Measurements from ENCODE around the gene TSEN34.

The TSEN34 gene

DNA sequence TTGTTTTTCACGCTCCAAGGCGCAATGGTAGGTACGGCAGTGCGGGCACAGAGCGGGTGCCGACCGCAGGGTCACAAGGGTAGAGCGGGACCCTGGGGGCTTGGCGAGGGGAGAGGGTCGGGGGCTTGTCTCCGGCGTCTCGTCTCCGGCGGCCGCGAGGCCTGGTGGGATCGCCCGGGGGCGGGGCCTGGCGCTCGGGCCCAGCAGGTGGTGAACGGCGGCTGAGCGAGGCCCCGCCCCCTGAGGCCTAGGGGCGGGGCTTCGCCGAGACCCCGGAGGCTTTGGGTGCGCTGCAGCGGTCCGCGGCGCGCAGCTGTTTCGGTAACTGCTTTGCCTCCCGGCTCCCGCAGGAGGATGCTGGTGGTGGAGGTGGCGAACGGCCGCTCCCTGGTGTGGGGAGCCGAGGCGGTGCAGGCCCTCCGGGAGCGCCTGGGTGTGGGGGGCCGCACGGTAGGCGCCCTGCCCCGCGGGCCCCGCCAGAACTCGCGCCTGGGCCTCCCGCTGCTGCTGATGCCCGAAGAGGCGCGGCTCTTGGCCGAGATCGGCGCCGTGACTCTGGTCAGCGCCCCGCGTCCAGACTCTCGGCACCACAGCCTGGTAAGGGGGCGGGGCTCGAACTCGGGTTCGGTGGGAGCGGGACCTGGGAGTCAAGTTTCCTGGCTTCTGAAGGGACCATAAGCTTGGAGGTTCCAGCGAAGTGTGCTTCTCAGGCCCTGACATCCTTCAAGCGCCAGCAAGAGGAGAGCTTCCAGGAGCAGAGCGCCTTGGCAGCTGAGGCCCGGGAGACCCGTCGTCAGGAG is at the start of gene TSEN34:
Gene TSEN34 (plus strand): TSS at position 298 of the 800 bp plus-strand sequence. CDS start 57 bp downstream, at position 355.
- peak; percentile 95 to 99 for DNase-seq

DNA sequence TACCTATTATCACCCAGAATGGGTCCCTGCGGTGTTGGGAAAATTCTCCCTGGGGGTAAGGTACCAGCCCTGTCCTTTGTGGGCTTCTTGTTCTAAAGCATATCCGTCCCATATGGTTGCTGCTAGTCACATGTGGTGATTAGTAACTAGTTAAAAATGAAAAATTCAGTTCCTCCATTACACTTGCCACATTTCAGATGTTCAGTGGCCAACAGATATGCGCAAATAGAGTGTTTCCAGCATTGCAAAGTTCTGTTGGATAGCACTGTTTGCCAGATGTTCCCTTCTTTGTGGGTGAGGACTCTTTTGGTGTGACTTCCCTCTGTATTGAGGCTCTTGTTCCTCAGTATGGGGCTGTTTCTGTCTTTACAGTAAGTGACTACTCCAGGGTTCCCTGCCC is 49.8 kb upstream of the TSEN34 start:
- DNase-seq = no peak

DNA sequence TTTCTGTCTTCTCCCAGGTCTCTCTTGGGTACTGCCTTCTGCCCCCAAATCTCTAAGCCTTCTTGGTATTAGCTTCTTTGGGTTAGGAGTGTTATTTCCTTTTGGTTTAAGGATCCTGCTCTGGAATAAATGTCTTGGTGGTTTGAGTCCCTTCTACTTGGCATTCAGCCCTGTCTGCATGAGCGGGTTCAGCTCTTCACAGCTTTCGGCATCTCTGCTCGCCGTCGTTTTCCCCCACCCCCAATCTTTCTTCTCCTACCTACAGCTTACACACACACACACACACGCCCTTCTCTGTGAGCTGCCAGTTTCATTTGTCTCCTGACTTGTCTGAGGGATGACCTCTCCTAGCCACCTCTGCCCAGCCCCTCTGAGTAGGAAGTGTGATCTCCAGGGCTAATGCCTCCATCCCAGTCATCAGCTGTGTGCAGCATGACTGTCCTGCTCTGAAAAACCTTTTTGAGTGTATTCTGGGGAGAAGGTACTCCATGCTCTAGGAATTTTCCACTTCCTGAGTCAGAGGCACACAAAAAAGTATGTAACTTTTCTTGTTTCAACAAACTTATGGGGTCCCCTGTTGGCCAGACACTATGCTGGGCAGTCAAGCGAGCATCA is 48.8 kb upstream of the TSEN34 start:
- DNase-seq = no peak

DNA sequence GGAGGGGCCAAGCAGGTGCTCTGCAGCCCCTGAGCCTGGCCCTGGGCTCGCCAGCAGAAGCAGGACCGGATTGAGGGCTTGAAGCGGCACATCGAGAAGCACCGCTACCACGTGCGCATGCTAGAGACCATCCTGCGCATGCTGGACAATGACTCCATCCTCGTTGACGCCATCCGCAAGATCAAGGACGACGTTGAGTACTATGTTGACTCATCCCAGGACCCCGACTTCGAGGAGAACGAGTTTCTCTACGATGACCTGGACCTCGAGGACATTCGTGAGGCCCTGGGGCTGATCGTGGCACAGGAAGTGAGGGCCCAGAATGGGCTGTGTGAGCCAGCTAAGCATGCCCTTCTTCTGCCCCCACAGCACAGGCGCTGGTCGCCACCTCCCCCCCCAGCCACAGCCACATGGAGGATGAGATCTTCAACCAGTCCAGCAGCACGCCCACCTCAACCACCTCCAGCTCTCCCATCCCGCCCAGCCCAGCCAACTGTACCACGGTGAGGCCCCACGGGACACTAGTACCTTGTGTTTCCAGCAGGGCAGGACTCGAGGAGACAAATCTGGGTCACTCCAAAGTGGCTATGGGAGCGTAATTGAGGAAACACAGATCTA is 45.5 kb upstream of the TSEN34 start:
- DNase-seq = no peak

DNA sequence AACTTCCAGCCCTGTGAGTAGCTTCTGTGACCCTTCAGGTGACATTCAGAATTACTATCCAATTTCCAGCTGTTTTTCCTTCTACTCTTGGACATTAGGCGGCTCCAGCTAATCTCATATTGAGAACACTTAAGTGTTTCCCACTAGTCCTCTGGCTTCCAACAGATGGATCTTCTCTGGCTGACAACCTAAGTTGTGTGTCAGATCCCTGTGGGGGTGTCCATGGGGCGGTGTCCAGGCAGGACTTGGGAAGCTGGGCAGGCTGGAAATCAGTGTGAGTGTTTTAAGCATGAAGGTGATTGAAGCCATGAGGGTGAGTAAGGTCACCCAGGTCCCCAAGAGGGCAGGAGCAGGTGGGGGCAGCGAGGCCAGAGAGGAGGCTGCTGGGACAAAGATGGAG is 43.4 kb upstream of the TSEN34 start:
- no peak for DNase-seq

GRCh38 chr19:54148158-54148557 is 43.0 kb upstream of the TSEN34 start:
- no peak for DNase-seq

GRCh38 chr19:54149021-54149812 is 41.9 kb upstream of the TSEN34 start:
- no peak for DNase-seq

GRCh38 chr19:54151362-54152035 is 39.6 kb upstream of the TSEN34 start:
- no peak for DNase-seq

GRCh38 chr19:54152267-54152666 is 38.8 kb upstream of the TSEN34 start:
- no peak for DNase-seq

GRCh38 chr19:54152878-54153524 is 38.1 kb upstream of the TSEN34 start:
- no peak for DNase-seq

DNA sequence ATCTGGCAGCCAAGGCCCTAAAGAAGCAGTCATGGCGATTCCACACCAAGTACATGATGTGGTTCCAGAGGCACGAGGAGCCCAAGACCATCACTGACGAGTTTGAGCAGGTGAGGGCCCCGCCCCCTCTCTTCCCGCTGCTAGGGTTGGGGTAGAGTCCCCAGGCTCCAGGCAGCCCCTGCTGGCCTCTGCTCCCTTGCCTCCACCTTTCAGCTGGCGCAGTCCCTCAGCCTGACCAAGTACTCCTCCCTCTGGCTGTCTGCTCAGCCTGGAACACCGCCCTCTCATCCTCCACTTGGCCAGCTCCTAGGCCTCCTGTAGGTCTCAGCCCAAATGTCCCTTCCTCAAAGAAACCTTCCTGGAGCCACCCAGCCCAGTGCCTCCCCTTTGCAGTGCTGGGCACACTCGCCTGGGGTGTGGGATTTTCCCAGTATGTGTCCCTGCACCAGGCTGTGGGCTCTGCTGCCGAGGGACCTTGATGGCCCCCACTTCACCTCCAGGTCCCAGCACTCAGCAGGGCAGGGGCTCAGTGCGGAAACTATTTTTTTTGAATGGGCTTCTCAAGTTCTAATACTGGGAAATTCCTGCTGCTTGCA is 37.3 kb upstream of the TSEN34 start:
- no peak for DNase-seq

GRCh38 chr19:54154603-54155345 is 36.3 kb upstream of the TSEN34 start:
- no peak for DNase-seq

DNA sequence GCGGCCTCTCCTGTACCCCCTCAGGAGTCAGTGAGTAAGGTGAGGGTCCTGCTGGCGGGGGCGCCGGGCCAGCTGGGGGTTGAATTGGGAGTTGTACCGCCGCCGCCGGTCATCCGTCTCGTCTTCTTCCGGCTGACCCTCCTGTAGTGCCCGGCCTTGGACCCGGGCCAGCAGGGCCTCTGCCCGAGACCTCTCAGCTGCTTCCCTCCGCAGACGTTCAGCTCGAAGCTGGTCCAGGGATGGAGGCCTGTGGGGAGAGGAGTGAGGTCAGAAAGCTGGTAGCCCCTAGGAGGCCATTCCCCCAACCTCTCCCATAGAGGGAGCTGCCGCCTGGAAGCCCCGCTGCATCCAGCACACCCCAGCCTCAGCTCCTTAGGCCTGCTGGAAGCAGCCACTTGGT is 35.4 kb upstream of the TSEN34 start:
- DNase-seq = no peak

GRCh38 chr19:54156490-54156889 is 34.6 kb upstream of the TSEN34 start:
- DNase-seq = no peak

DNA sequence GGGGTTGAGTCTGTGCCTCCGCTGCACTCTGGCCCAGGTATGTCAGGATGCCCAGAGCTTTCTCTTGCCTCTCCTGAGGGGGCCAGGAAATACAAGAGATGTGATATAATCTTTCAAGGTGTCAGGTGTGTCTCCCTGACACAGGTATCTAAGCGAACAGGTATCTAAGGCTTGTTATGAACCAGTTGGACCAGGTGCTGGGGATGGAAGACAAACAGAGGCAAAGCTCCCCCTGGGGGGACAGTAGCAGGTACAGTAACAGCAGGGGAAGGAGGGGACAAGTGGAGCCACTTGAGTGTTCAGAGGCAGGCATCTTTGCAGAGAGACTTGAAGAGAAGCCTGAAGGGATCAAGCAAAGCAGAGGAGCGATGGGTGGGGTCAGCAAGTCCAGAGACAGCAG is 34.2 kb upstream of the TSEN34 start:
- no peak for DNase-seq

- DNase-seq = no peak
Observed at GRCh38 chr19:54158812-54159351, 32.2 kb upstream of the TSEN34 start.

- peak; percentile 100 for DNase-seq
Observed at GRCh38 chr19:54159352-54160181, 31.5 kb upstream of the TSEN34 start, which contains the start of gene LENG1. Gene LENG1 (minus strand): TSS chr19:54159721. CDS start chr19:54159695, 26 bp downstream.

GRCh38 chr19:54160182-54160811 is 30.8 kb upstream of the TSEN34 start:
- DNase-seq = peak; percentile 52 to 70

GRCh38 chr19:54160854-54161253 is 30.3 kb upstream of the TSEN34 start:
- peak in 1 of 2 experiments; percentile 34 for DNase-seq
